Activated CD8-positive, alpha-beta memory T cell treated with anti-CD3 and anti-CD28 coated beads for 36 hours (primary cell): ENCODE measurements around the gene PITPNM1. TPM values are rescaled to one million over a fixed set of nuclear protein-coding genes. Genes with fewer than 3 reads are reported as not detected.

Source experiments
- CTCF ChIA-PET: fragments of 350-600 bp; sonication (Branson Sonifier 250); formaldehyde crosslinking; loops from one replicate; lab custom pipeline; 2021; ENCODE audit warnings: antibody characterized with exemption; lab: Charles Lee
- POLR2A ChIA-PET: fragments of 350-600 bp; sonication (Branson Sonifier 250); formaldehyde crosslinking; loops from one replicate; lab custom pipeline; 2021; ENCODE audit warnings: antibody characterized with exemption; lab: Charles Lee
- total RNA-seq, 2 experiments: library from RNA; stranded (reverse); gene quantifications; one replicate each; pipeline ENCODE4 v1.2.3, GENCODE V29; 2021

The PITPNM1 gene
- total RNA-seq, 2 experiments from 2014 or later, result 102 to 104 TPM

- POLR2A ChIA-PET, result interaction anchor here (0.6 to 1.1 kb wide), 3 partner anchors 30 to 43 kb away, joined by 3 to 7 read pairs (median 4); no protein-coding TSS in a partner anchor
- CTCF ChIA-PET, result no interaction called here
These were observed 62.4 kb downstream of the PITPNM1 start for GRCh38 chr11:67442504-67443404.

Other genes with a start within 250 kb of the PITPNM1 start
- 100 to 1,000 TPM; 223 to 234 TPM for gene GRK2, start 238.9 kb downstream of the PITPNM1 start, total RNA-seq
- gene ANKRD13D, start 216.1 kb downstream of the PITPNM1 start, total RNA-seq, result 10 to 100 TPM; 76.2 to 77.4 TPM
- 1 to 10 TPM; 6.1 to 7.6 TPM for gene SSH3, start 201.8 kb downstream of the PITPNM1 start, total RNA-seq
- 10 to 100 TPM; 31.3 to 31.7 TPM for gene POLD4, start 151.8 kb downstream of the PITPNM1 start, total RNA-seq
- gene CLCF1, start 131.8 kb downstream of the PITPNM1 start, total RNA-seq, result 1 to 10 TPM; 2.9 to 3.5 TPM
- 10 to 100 TPM; 35.2 to 37.4 TPM for gene RAD9A, start 113.4 kb downstream of the PITPNM1 start, total RNA-seq
- 100 to 1,000 TPM; 308 to 323 TPM for gene PPP1CA, start 103.5 kb downstream of the PITPNM1 start, total RNA-seq
- 100 to 1,000 TPM in 1 of 2 experiments, 10 to 100 TPM in 1; 98.1 to 103 TPM for gene TBC1D10C, start 101.3 kb downstream of the PITPNM1 start, total RNA-seq
- 1 to 10 TPM; 1.9 to 2.0 TPM for gene CARNS1, start 89.7 kb downstream of the PITPNM1 start, total RNA-seq
- gene RPS6KB2, start 76.9 kb downstream of the PITPNM1 start, total RNA-seq, result 10 to 100 TPM; 82.8 to 85.6 TPM
- gene PTPRCAP, start 67.7 kb downstream of the PITPNM1 start, total RNA-seq, result 100 to 1,000 TPM; 147 to 151 TPM
- 100 to 1,000 TPM; 140 to 148 TPM for gene CORO1B, start 61.9 kb downstream of the PITPNM1 start, total RNA-seq
- gene GPR152, start 52.6 kb downstream of the PITPNM1 start, total RNA-seq, result not detected
- under 1 TPM in 1 of 2 experiments, not detected in 1; 0.23 TPM for gene CABP4, start 50.0 kb downstream of the PITPNM1 start, total RNA-seq
- 10 to 100 TPM; 46.4 to 47.7 TPM for gene TMEM134, start 36.1 kb downstream of the PITPNM1 start, total RNA-seq
- 100 to 1,000 TPM; 154 to 159 TPM for gene AIP, start 22.3 kb downstream of the PITPNM1 start, total RNA-seq
- gene CDK2AP2, start 2.8 kb upstream of the PITPNM1 start, total RNA-seq, result 10 to 100 TPM; 61.1 to 64.8 TPM
- not detected for gene CABP2, start 18.1 kb upstream of the PITPNM1 start, total RNA-seq
- 100 to 1,000 TPM; 471 to 491 TPM for gene GSTP1, start 78.4 kb upstream of the PITPNM1 start, total RNA-seq
- gene NDUFV1, start 101.6 kb upstream of the PITPNM1 start, total RNA-seq, result 100 to 1,000 TPM; 315 to 317 TPM
- 10 to 100 TPM; 28.3 to 28.9 TPM for gene NUDT8, start 124.6 kb upstream of the PITPNM1 start, total RNA-seq
- gene TBX10, start 134.4 kb upstream of the PITPNM1 start, total RNA-seq, result not detected
- gene ACY3, start 145.4 kb upstream of the PITPNM1 start, total RNA-seq, result under 1 TPM; 0.21 to 0.50 TPM
- not detected for gene ALDH3B2, start 169.3 kb upstream of the PITPNM1 start, total RNA-seq